ENCODE data around the gene IQSEC1. TPM values are rescaled to one million over a fixed set of nuclear protein-coding genes. Genes with fewer than 3 reads are reported as not detected.

Gene IQSEC1
- total RNA-seq, 1 experiment from 2014 or later = 28.1 TPM

- no TSS peak for BruUV-seq (replicated peaks)
- H3K9me2 ChIP-seq (ENCODE audit: insufficient read depth) = no peaks in the 10 kb centered on the region
- H3K4me3 ChIP-seq (replicated peaks in 1 of 2; ENCODE audit: low read depth in 1 of 2, low read length in 2 of 2) = no peak overlapping the region
- H4K20me1 ChIP-seq (ENCODE audit: insufficient read depth) = no peaks in the 10 kb centered on the region
- no peak overlapping the region for H3K27ac ChIP-seq (ENCODE audit: low read depth, low read length)
- H3K9ac ChIP-seq (ENCODE audit: low read length) = no peak overlapping the region
- ChIA-PET CTCF (no interaction called here), POLR2A (no interaction called here), RAD21 (ENCODE audit: low non-redundant PET in 1 of 2, low total read pairs in 2 of 2, uncharacterized antibody in 2 of 2, unreplicated experiment in 2 of 2) (no interaction called here)
- no peak overlapping the region for H2AFZ ChIP-seq (ENCODE audit: low read depth, low read length, poor library complexity, severe bottlenecking)
- H3K27me3 ChIP-seq (ENCODE audit: insufficient read depth, low read length) = no peaks in the 10 kb centered on the region
- H3K4me2 ChIP-seq (ENCODE audit: low read length) = no peak overlapping the region
- H3K36me3 ChIP-seq (ENCODE audit: control insufficient read depth in 1 of 2, insufficient read depth in 2 of 2, low read length in 2 of 2) = peaks cover 0 to 11% of the 10 kb centered on the region in 2 experiments; a peak in 2 of 4 replicates
- intact Hi-C loops (cut with micrococcal nuclease) = no loop called here
- H3K9me3 ChIP-seq (ENCODE audit: control insufficient read depth in 1 of 2, insufficient read depth in 1 of 2, low read depth in 1 of 2, low read length in 2 of 2) = no peaks in the 10 kb centered on the region
- no peaks in the 10 kb centered on the region for H3K79me2 ChIP-seq (ENCODE audit: insufficient read depth, low read length)
- DNase-seq (ENCODE audit: low read depth, low spot score) = no peak
- no peak for ATAC-seq
- no peaks in the 10 kb centered on the region for H3K4me1 ChIP-seq (ENCODE audit: control insufficient read depth in 1 of 2, insufficient read depth in 2 of 2, low read length in 2 of 2)
- no peak for TF ChIP-seq REST (IDR thresholded peaks at IDR 0.05; ENCODE audit: low read depth)
- no peak for TF ChIP-seq EZH2phosphoT487 (IDR thresholded peaks at IDR 0.05; ENCODE audit: borderline replicate concordance)
- no peak for TF ChIP-seq CBX3 (IDR thresholded peaks at IDR 0.05; ENCODE audit: low read depth)
- no peak for TF ChIP-seq MAX (IDR thresholded peaks at IDR 0.05)
- no peak for TF ChIP-seq YY1 (IDR thresholded peaks at IDR 0.05; ENCODE audit: extremely low read depth, insufficient replicate concordance, low read depth, low read length)
- no peak for TF ChIP-seq POLR2A (IDR thresholded peaks at IDR 0.05; ENCODE audit: borderline replicate concordance, extremely low read depth, insufficient read depth, insufficient read length)
- TF ChIP-seq CEBPB (IDR thresholded peaks at IDR 0.05; ENCODE audit: low read depth) = no peak
- TF ChIP-seq TCF7L2 (IDR thresholded peaks at IDR 0.05; ENCODE audit: borderline replicate concordance, extremely low read depth, insufficient read depth, insufficient read length) = no peak
- no peak for TF ChIP-seq RAD21 (IDR thresholded peaks at IDR 0.05; ENCODE audit: low read depth)
- TF ChIP-seq SP1 (IDR thresholded peaks at IDR 0.05; ENCODE audit: low read depth) = no peak
- TF ChIP-seq POLR2AphosphoS5 (IDR thresholded peaks at IDR 0.05; ENCODE audit: low read depth, low read length) = no peak
- TF ChIP-seq EGR1 (IDR thresholded peaks at IDR 0.05; ENCODE audit: low read depth) = no peak
- TF ChIP-seq ZNF274 (IDR thresholded peaks at IDR 0.05; ENCODE audit: low read depth, low read length) = no peak
- no peak for TF ChIP-seq EZH2 (IDR thresholded peaks at IDR 0.05)
- no peak for TF ChIP-seq ZBTB33 (IDR thresholded peaks at IDR 0.05; ENCODE audit: extremely low read depth, insufficient replicate concordance, low read length)
- no peak for TF ChIP-seq ATF3 (IDR thresholded peaks at IDR 0.05)
- no peak for TF ChIP-seq CTCF (IDR thresholded peaks at IDR 0.05 in 2 of 3, conservative IDR thresholded peaks at IDR 0.05 in 1 of 3; ENCODE audit: borderline replicate concordance in 1 of 3, insufficient read depth in 1 of 3, low read depth in 2 of 3, low read length in 2 of 3)
Measured at GRCh38 chr3:12904951-12905315, 168.3 kb downstream of the IQSEC1 start.
